ENCODE measurements around the gene CADM1.

CADM1 gene

GRCh38 chr11:115316696-115317095, 187.5 kb downstream of the CADM1 start:
- no peak for TF ChIP-seq CTCF (IDR thresholded peaks at IDR 0.05)
- no peaks in the 10 kb centered on the region for H3K27me3 ChIP-seq
- H3K9me3 ChIP-seq, result no peaks in the 10 kb centered on the region
- no peak overlapping the region for H3K27ac ChIP-seq
- H3K36me3 ChIP-seq, result no peaks in the 10 kb centered on the region
- H3K4me1 ChIP-seq (ENCODE audit: control insufficient read depth in 1 of 2, insufficient read depth in 1 of 2, low read depth in 1 of 2, low read length in 1 of 2), result no peaks in the 10 kb centered on the region
- H3K4me3 ChIP-seq (ENCODE audit: low read depth in 1 of 2, low read length in 1 of 2), result no peak overlapping the region

- no peaks in the 10 kb centered on the region for H3K4me1 ChIP-seq (ENCODE audit: control insufficient read depth in 1 of 2, insufficient read depth in 1 of 2, low read depth in 1 of 2, low read length in 1 of 2)
- H3K27me3 ChIP-seq, result no peaks in the 10 kb centered on the region
- H3K27ac ChIP-seq, result no peak overlapping the region
- H3K4me3 ChIP-seq (ENCODE audit: low read depth in 1 of 2, low read length in 1 of 2), result no peak overlapping the region
- no peaks in the 10 kb centered on the region for H3K9me3 ChIP-seq
- no peaks in the 10 kb centered on the region for H3K36me3 ChIP-seq
- no peak for TF ChIP-seq CTCF (IDR thresholded peaks at IDR 0.05)
Measured at GRCh38 chr11:115314330-115314920, 189.8 kb downstream of the CADM1 start.

- no peaks in the 10 kb centered on the region for H3K4me1 ChIP-seq (ENCODE audit: control insufficient read depth in 1 of 2, insufficient read depth in 1 of 2, low read depth in 1 of 2, low read length in 1 of 2)
- no peaks in the 10 kb centered on the region for H3K36me3 ChIP-seq
- no peaks in the 10 kb centered on the region for H3K9me3 ChIP-seq
- H3K27ac ChIP-seq, result no peak overlapping the region
- no peak for TF ChIP-seq CTCF (IDR thresholded peaks at IDR 0.05)
- H3K4me3 ChIP-seq (ENCODE audit: low read depth in 1 of 2, low read length in 1 of 2), result no peak overlapping the region
- no peaks in the 10 kb centered on the region for H3K27me3 ChIP-seq
Measured at GRCh38 chr11:115313224-115313838, 190.9 kb downstream of the CADM1 start.

- no peaks in the 10 kb centered on the region for H3K36me3 ChIP-seq
- H3K4me3 ChIP-seq (ENCODE audit: low read depth in 1 of 2, low read length in 1 of 2), result no peak overlapping the region
- TF ChIP-seq CTCF (IDR thresholded peaks at IDR 0.05), result no peak
- no peaks in the 10 kb centered on the region for H3K9me3 ChIP-seq
- no peak overlapping the region for H3K27ac ChIP-seq
- no peaks in the 10 kb centered on the region for H3K4me1 ChIP-seq (ENCODE audit: control insufficient read depth in 1 of 2, insufficient read depth in 1 of 2, low read depth in 1 of 2, low read length in 1 of 2)
- no peaks in the 10 kb centered on the region for H3K27me3 ChIP-seq
Measured at GRCh38 chr11:115311949-115312348, 192.3 kb downstream of the CADM1 start.

GRCh38 chr11:115306689-115307088, 197.5 kb downstream of the CADM1 start:
- H3K36me3 ChIP-seq, result no peaks in the 10 kb centered on the region
- no peak overlapping the region for H3K4me3 ChIP-seq (ENCODE audit: low read depth in 1 of 2, low read length in 1 of 2)
- no peaks in the 10 kb centered on the region for H3K27me3 ChIP-seq
- no peaks in the 10 kb centered on the region for H3K4me1 ChIP-seq (ENCODE audit: control insufficient read depth in 1 of 2, insufficient read depth in 1 of 2, low read depth in 1 of 2, low read length in 1 of 2)
- H3K9me3 ChIP-seq, result no peaks in the 10 kb centered on the region
- no peak overlapping the region for H3K27ac ChIP-seq
- no peak for TF ChIP-seq CTCF (IDR thresholded peaks at IDR 0.05)
